ENCODE data around the gene SERPINB6.

The SERPINB6 gene

GRCh38 chr6:2993755-2994317, 22.5 kb upstream of the SERPINB6 start:
- no peak for DNase-seq
- Mint-ChIP-seq H3K9me3 (peaks cover 4% of the 10 kb centered on the region), H3K4me1 (peaks cover 27% of the 10 kb centered on the region), H3K4me3 (no peak overlapping the region), H3K27ac (no peak overlapping the region), H3K36me3 (ENCODE audit: low read depth) (no peaks in the 10 kb centered on the region), H3K27me3 (ENCODE audit: low read depth, poor library complexity) (peaks cover 10% of the 10 kb centered on the region)
- TF ChIP-seq CTCF (IDR thresholded peaks at IDR 0.05): no peak

- Mint-ChIP-seq H3K27me3 (ENCODE audit: low read depth, poor library complexity) (peaks cover 5% of the 10 kb centered on the region), H3K36me3 (ENCODE audit: low read depth) (no peaks in the 10 kb centered on the region), H3K4me1 (peaks cover 28% of the 10 kb centered on the region), H3K4me3 (no peak overlapping the region), H3K27ac (no peak overlapping the region), H3K9me3 (peaks cover 4% of the 10 kb centered on the region)
- TF ChIP-seq CTCF (IDR thresholded peaks at IDR 0.05): no peak
- no peak for DNase-seq
Measured at GRCh38 chr6:2992330-2992979, 21.1 kb upstream of the SERPINB6 start.

GRCh38 chr6:2990932-2991506, 19.7 kb upstream of the SERPINB6 start:
- TF ChIP-seq CTCF (IDR thresholded peaks at IDR 0.05): no peak
- H3K4me1 Mint-ChIP-seq: peaks cover 40% of the 10 kb centered on the region
- peak overlapping the region; percentile 100 for H3K27ac Mint-ChIP-seq
- peaks cover 4% of the 10 kb centered on the region for H3K9me3 Mint-ChIP-seq
- H3K36me3 Mint-ChIP-seq (ENCODE audit: low read depth): no peaks in the 10 kb centered on the region
- peaks cover 11% of the 10 kb centered on the region for H3K27me3 Mint-ChIP-seq (ENCODE audit: low read depth, poor library complexity)
- H3K4me3 Mint-ChIP-seq: peak overlapping the region; percentile 95
- no peak for DNase-seq

GRCh38 chr6:2990248-2990931, 19.0 kb upstream of the SERPINB6 start:
- peak overlapping the region; percentile 95 for H3K4me3 Mint-ChIP-seq
- H3K27ac Mint-ChIP-seq: peak overlapping the region; percentile 100
- no peak for DNase-seq
- no peak for TF ChIP-seq CTCF (IDR thresholded peaks at IDR 0.05)
- H3K9me3 Mint-ChIP-seq: peaks cover 4% of the 10 kb centered on the region
- H3K4me1 Mint-ChIP-seq: peaks cover 45% of the 10 kb centered on the region
- no peaks in the 10 kb centered on the region for H3K36me3 Mint-ChIP-seq (ENCODE audit: low read depth)
- peaks cover 12% of the 10 kb centered on the region for H3K27me3 Mint-ChIP-seq (ENCODE audit: low read depth, poor library complexity)

GRCh38 chr6:2989332-2990247, 18.2 kb upstream of the SERPINB6 start:
- Mint-ChIP-seq H3K27ac (peak overlapping the region; percentile 100), H3K4me3 (peak overlapping the region; percentile 95), H3K36me3 (ENCODE audit: low read depth) (no peaks in the 10 kb centered on the region), H3K9me3 (peaks cover 4% of the 10 kb centered on the region), H3K4me1 (peaks cover 53% of the 10 kb centered on the region), H3K27me3 (ENCODE audit: low read depth, poor library complexity) (peaks cover 12% of the 10 kb centered on the region)
- peak; percentile 67 for DNase-seq
- no peak for TF ChIP-seq CTCF (IDR thresholded peaks at IDR 0.05)

Data from nephron progenitor cell (in vitro differentiated cells).